NCI-H460 (cell line): Measurements from ENCODE around the gene GPHN. TPM values are rescaled to one million over a fixed set of nuclear protein-coding genes. Genes with fewer than 3 reads are reported as not detected.
"Not testable (repeated sequence)": the region's sequence is repeated elsewhere in the genome, so short reads cannot be mapped to it uniquely, and the experiment has no call there.

ENCODE experiments used
- DNase-seq: peaks from one replicate; pipeline ENCODE4 v3.0.0-alpha.2; 2016; ENCODE audit warnings: low read depth; ENCODE audit errors: extremely low read depth
- total RNA-seq: library from RNA; depleted of rRNA; stranded (reverse); fragments of >200 nt; shearing (Covaris generic); gene quantifications from 2 replicates; pipeline ENCODE4 v1.2.3, GENCODE V29; 2014

Gene GPHN
- total RNA-seq, 1 experiment from 2014 or later = 17.5 TPM

DNA sequence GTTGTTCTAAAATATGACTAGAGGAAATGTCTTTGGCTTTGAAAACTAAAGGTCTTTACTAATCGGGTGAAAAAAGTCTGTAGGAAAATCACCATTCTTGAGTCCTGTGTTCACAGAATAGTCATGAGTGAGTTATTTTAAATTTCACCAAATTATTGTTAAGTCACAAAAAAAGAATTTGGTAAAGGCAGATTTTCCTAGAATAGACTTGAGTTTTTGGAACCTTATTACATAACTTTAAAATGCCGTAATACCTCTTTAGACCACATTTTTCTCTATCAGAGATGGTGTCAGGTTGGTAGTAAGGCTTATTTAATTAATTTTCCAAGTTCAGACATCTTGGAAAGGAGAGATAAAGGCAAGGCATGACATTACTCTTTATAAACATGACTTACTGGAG is 496.6 kb downstream of the GPHN start:
- no peak for DNase-seq

GRCh38 chr14:67010602-67011001 is 502.7 kb downstream of the GPHN start:
- DNase-seq = no peak

- DNase-seq = no peak
Measured at GRCh38 chr14:67016856-67017255, 508.9 kb downstream of the GPHN start.

GRCh38 chr14:67018720-67019119 is 510.8 kb downstream of the GPHN start:
- DNase-seq = no peak

DNA sequence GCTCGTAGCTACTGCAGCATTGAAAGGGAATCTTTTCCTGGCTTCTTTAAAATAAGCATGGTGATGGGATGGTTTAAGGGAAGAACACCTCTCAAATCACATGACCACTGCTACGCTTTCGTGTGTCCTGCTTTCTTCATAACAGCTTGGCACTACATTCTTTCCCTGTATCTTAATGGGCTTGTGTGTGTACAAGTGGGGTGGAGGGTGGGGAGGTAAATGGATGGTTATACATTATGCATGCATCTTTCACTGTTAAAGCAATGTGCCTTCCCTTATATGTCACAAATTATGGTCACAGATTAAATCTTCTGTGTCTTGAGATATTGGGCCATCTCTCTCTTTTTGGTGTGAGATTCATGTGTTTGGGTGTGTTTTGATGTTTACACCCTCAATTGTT is 511.8 kb downstream of the GPHN start:
- DNase-seq = no peak

DNA sequence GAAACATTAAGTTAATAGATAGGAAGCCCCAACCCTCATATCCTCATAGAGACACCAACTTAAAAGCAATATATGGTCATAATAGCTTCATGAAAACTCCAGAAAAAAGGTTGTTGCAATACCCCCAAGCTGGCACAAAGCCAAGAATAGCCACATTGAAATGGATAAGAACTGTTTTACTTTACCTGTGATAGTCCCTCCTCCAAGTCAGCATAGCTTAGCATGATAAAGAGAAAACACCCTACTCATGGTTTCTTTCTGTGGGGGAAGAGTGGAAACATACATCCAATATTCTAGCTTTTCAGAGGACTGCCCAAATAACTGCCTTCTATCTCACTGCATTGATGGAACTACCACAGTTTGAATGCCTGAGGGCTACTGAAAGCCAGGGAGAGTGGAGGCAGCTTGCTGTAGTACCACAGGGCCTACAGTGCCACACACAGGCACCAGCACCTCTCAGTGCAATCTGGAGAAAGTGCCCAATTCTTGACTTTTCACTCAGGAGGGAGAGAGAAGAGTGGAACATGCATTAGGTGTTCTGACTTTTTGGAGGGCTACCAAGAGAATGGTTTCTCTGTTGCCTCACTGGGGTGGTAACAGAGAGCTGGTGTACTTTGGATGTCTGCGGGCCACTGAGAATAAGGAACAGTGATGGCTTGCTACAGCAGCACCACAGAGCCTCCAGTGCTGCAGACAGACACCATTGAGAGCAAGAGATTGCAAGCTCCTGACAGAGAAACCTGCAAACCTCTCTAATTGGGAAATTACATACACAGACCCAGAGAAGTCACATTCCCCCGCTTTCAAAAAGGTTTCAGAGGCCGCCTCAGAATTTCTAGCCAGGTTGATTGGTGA is 524.2 kb downstream of the GPHN start:
- no peak for DNase-seq

- DNase-seq = no peak
Measured at GRCh38 chr14:67045440-67045839, 537.5 kb downstream of the GPHN start.

- no peak for DNase-seq
Measured at GRCh38 chr14:67050896-67051295, 542.9 kb downstream of the GPHN start.

GRCh38 chr14:67056684-67057083 is 548.7 kb downstream of the GPHN start:
- no peak for DNase-seq

DNA sequence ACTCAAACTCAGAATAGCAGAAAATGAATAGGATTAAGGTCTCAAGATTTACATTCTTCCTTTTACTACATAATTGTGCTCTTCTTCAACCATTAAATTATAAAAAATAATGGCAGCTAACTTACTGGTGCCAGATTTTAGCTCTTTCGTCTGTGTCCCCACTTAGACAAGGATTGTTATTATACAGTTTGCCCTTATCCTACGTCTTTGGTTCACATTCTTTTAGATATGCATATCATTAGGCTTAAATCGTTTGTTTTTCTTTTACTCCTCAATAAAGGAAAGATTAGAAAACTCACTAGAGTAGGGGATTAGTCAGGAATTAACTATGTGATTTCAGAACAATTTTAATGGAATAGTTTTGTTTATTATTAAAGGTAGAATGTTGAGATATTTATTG is 551.6 kb downstream of the GPHN start:
- no peak for DNase-seq

DNA sequence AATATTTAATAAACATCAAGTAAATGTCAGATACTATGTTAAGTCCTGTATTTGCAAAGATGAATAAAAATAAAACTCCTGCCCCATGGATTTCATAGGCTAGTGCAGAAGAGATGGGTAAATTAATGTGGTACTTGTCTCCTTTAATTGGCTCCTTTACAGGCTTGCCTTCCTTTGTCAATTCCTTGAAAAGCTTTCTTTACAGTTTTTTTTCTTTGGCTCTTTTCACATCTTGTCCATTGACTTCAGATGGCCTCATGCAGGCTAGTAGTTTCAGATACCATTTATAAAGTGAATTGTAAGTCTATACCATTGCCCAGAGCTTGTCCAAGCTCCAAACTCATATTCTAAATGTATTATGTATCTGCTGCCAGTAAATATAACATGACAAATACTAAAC is 552.6 kb downstream of the GPHN start:
- no peak for DNase-seq

DNA sequence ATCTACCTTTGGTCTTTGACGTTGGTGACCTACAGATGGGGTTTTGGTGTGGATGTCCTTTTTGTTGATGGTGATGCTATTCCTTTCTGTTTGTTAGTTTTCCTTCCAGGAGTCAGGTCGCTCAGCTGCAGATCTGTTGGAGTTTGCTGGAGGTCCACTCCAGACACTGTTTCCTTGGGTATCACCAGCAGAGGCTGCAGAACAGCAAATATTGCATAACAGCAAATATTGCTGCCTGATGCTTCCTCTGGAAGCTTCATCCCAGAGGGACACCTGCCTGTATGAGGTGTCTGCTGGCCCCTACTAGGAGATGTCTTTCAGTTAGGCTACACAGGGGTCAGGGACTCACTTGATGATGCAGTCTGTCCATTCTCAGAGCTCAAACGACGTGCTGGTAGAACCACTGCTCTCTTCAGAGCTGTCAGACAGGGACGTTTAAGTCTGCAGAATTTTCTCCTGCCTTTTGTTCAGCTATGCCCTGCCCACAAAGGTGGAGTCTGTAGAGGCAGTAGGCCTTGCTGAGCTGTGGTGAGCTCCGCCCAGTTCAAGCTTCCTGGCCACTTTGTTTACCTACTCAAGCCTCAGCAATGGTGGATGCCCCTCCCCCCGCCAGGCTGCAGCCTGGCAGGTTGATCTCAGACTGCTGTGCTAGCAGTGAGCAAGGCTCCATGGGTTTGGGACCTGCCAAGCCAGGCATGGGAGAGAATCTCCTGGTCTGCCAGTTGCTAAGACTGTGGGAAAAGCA is 559.3 kb downstream of the GPHN start:
- DNase-seq = not testable (repeated sequence)

DNA sequence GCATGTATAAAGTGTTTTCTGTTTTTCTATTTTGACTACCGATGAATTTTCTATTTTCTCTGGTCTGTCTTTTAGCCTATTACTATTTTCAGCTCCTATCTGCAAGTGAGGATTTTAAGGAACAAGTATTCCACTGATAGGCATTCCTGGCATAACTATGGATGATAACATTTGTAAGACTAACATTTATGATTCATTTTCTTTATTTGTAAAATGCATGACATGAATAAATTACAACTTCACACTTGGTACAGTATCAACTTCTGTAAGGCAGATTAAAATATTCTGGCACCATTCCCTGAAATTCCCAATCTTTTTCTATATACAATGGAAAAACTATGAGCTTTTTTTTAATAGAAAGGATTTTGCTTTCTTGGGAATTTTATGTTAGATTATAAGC is 560.3 kb downstream of the GPHN start:
- DNase-seq = no peak

- no peak for DNase-seq
Measured at GRCh38 chr14:67071506-67071905, 563.6 kb downstream of the GPHN start.

- no peak for DNase-seq
Measured at GRCh38 chr14:67077921-67078320, 570.0 kb downstream of the GPHN start.

GRCh38 chr14:67079846-67080245 is 571.9 kb downstream of the GPHN start:
- DNase-seq = no peak

DNA sequence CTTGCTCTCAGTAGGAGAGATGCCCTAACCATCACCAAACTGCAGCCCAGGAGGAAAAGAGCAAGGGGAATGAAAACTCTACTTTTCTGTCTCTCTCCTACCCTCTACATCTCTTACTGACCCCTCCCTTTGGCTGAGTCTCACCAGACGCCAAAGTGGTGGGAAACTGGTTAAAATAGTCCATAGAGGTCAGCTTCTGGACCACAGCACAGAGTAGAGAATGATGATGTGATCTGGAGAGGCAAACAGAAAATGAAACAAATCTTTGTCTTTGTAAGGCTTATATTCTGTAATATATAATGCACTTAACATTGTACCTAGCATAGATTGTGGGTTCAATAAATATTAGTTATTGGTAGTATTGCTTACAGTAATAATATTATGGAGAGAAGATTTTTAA is 600.3 kb downstream of the GPHN start:
- no peak for DNase-seq

- DNase-seq = no peak
Measured at GRCh38 chr14:67111022-67111421, 603.1 kb downstream of the GPHN start.

DNA sequence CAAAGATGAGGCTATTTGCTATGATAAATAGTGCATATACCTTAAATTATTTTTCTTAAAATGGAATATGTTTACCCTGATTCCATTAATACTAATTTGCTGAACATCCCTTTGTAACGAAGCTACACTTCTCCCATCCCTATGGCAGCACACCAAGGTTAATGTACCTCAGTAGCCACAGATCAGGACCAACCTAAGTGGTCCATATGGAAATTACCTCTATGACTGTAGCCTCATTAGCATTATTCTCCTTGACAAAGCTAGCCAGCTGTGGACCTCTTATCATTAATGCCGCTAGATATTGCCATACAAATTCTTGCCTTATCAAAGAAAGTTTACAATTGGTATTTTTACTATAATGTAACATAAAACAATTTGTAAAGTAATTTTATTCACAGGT is 604.4 kb downstream of the GPHN start:
- DNase-seq = no peak

DNA sequence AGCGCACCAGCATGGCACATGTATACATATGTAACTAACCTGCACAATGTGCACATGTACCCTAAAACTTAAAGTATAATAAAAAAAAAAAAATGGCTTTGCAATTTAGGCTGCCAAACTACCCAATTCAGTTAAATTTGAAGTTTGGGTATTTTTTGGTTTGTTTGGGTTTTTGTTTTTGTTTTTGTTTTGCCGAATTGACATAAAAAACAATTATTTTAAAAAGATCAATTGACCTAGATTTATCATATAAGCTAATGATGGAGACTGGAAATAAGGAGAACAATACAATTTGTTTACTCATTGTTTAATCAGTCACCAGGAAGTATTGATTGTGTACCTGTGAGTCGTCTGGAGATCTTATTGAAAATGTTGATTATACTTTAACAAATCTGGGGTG is 619.2 kb downstream of the GPHN start:
- no peak for DNase-seq

- no peak for DNase-seq
Measured at GRCh38 chr14:67129768-67130167, 621.8 kb downstream of the GPHN start.

GRCh38 chr14:67131691-67132090 is 623.7 kb downstream of the GPHN start:
- DNase-seq = no peak
